IPS-18c (cell line): ENCODE measurements around the gene ITGA1.

Experiments used
- H3K4me3 ChIP-seq: 2 replicates; pipeline ENCODE4 v1.7.0; 2013; ENCODE audit warnings: low read depth, mild to moderate bottlenecking, low read length, moderate library complexity; ENCODE audit not compliant: insufficient read depth
- H3K9me3 ChIP-seq: one replicate; pipeline ENCODE4 v1.6.1; 2013; ENCODE audit warnings: mild to moderate bottlenecking, low read length, moderate library complexity; ENCODE audit not compliant: control insufficient read depth, insufficient read depth

The ITGA1 gene

GRCh38 chr5:52789851-52790250 is 2.1 kb downstream of the ITGA1 start:
- Histone ChIP-seq H3K9me3 (no peaks in the 10 kb centered on the region), H3K4me3 (no peak overlapping the region)

- no peak overlapping the region for H3K4me3 ChIP-seq
Measured at GRCh38 chr5:52791366-52791765, 3.6 kb downstream of the ITGA1 start.

DNA sequence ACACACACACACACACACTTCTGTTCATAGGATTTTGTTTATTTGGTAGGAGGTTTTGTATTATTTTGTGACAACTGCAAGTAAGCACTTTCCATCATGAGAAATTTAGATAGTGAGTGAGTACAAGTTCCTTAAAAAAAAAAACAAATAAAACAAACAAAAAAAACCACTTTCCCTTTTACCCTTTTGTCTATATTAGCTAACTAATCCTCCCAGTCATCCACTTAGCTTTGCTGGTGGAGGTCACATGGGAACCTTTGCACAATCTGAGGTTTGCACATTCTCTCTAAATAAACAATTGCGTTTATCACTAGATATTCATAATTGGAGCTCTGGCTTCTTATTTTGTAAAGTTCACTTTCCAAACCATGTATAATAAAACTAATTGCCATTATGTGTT is 6.8 kb downstream of the ITGA1 start:
- no peak overlapping the region for H3K4me3 ChIP-seq
- H3K9me3 ChIP-seq, result no peaks in the 10 kb centered on the region

More at GRCh38 chr5:52791366-52791765, 3.6 kb downstream of the ITGA1 start:
- no peaks in the 10 kb centered on the region for H3K9me3 ChIP-seq

DNA sequence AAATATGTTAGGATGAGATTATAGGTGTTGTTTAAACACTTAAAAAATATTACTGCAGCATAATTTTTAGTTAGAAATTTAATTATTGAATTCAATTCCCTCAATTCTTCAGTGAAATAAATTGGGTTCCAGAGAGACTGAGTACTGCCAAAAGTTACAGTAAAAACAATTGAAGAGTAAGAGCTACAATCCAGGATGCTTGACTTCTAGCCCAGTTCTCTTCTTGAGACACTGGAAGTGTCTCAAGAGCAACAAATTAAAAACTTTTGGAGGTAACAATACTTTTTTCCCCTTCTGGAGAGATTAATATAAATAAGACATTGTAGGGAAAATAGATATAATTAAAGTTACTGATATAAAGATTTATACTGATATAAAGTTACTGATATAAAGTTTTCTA is 8.3 kb downstream of the ITGA1 start:
- no peaks in the 10 kb centered on the region for H3K9me3 ChIP-seq
- H3K4me3 ChIP-seq, result no peak overlapping the region

DNA sequence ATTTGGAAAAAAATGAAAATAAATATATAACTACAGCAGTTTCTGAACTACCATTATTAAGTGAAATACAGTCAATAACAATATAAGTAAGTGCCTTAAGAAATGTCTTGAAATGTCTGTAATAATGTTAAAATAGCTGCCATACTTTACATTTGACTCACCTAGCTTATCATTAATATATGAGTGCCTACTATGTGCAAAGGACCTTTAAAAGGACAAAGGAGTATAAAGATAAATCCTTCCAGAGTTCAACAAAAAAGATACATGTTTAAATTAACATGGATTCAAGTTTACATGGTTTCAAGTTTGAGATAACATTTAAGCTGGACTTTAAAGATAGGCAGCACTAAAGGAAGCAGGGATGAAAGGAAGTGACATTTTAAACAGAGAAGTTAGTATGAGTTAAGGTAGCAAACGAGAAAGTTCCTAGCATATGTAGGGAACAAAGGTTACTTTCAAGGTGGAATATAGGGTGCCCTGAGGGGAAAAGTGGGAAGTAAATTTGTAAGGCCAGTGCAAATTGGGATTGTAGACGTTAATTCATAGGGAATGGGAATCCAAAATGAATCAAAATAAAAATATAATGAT is 8.9 kb downstream of the ITGA1 start:
- no peak overlapping the region for H3K4me3 ChIP-seq

GRCh38 chr5:52798938-52799337 is 11.2 kb downstream of the ITGA1 start:
- Histone ChIP-seq H3K4me3 (peak overlapping the region; percentile 85), H3K9me3 (no peaks in the 10 kb centered on the region)

More for the DNA sequence above, 8.9 kb downstream of the ITGA1 start:
- no peaks in the 10 kb centered on the region for H3K9me3 ChIP-seq

DNA sequence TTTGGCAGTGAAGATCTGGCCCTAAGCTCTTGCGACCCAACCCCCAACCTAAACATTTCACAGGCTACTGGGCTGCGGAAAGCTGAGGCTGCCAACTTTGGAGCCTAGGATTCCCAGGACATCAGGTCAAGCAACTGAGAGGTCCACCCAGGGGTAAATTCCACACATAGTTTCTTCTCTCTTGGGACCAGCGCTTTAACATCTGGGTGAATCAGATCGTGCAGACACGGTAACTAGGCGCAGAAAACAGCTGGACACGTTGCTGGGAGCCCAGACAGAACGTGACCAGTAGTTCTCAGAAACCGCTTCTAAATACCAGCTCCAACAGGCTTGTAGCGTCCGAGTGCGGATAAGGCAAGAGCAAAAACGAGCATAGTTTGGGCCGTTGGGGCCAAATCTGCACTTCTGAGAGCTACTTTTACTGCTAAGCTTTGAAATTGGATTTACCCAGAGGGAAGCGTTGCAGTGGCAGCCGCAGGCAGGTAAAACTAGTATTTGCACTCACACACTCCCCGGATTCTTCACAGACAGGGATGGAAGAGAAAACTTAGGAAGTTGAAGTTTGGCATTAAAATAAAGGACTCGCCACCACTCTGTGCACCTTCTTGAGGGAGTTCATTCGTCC is 11.8 kb downstream of the ITGA1 start:
- Histone ChIP-seq H3K4me3 (peak overlapping the region; percentile 85), H3K9me3 (no peaks in the 10 kb centered on the region)

DNA sequence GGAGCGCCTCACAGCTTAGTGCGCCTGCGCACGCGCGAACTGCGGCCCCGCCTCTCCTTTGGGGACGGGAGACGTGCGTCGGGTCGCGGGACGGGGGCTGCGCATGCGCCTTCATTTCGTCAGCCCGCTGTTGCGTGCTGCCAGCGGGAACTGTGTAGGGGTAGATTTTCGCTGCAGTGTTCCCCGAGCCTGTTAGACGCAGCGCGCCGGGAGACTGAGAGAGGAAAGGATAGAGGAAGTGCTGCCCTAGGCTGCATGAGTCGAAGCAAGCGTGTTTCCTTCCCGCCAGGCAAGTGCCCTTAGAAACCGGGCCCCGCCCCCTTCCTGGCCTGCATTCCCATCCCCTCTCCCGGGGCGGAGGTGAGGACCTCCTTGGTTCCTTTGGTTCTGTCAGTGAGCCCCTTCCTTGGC is 12.3 kb downstream of the ITGA1 start:
- Histone ChIP-seq H3K4me3 (peak overlapping the region; percentile 85), H3K9me3 (no peaks in the 10 kb centered on the region)

DNA sequence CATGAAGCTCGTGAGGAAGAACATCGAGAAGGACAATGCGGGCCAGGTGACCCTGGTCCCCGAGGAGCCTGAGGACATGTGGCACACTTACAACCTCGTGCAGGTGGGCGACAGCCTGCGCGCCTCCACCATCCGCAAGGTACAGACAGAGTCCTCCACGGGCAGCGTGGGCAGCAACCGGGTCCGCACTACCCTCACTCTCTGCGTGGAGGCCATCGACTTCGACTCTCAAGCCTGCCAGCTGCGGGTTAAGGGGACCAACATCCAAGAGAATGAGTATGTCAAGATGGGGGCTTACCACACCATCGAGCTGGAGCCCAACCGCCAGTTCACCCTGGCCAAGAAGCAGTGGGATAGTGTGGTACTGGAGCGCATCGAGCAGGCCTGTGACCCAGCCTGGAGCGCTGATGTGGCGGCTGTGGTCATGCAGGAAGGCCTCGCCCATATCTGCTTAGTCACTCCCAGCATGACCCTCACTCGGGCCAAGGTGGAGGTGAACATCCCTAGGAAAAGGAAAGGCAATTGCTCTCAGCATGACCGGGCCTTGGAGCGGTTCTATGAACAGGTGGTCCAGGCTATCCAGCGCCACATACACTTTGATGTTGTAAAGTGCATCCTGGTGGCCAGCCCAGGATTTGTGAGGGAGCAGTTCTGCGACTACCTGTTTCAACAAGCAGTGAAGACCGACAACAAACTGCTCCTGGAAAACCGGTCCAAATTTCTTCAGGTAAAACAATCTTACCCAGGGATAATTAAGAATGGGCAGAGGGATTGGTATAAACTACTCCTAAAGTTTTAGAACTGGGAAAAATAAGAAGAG is 12.9 kb downstream of the ITGA1 start:
- Histone ChIP-seq H3K9me3 (no peaks in the 10 kb centered on the region), H3K4me3 (peak overlapping the region; percentile 85)

DNA sequence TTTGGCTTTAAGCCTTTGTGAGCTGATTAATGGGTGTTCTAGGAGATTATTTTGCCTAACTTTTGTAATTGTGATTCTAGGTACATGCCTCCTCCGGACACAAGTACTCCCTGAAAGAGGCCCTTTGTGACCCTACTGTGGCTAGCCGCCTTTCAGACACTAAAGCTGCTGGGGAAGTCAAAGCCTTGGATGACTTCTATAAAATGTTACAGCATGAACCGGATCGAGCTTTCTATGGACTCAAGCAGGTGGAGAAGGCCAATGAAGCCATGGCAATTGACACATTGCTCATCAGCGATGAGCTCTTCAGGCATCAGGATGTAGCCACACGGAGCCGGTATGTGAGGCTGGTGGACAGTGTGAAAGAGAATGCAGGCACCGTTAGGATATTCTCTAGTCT is 13.6 kb downstream of the ITGA1 start:
- Histone ChIP-seq H3K9me3 (no peaks in the 10 kb centered on the region), H3K4me3 (peak overlapping the region; percentile 85)

GRCh38 chr5:52802272-52802973 is 14.7 kb downstream of the ITGA1 start:
- Histone ChIP-seq H3K9me3 (no peaks in the 10 kb centered on the region), H3K4me3 (no peak overlapping the region)

DNA sequence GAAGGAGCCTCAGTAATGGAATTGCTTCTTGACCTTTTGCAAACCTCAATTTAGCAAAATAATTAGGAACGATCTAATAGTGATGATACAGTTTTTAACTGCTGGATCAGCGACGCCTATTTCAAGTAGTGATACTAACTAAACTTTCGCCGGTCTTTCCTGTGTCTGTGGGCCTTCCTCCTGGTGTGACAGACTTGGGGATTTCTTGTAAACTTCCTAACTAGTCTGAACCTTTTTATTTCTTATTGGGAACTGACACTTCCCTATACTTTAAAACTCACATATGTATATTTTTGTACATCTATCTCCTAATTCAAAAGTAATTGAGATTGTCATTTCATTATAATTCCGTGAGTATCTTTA is 15.2 kb downstream of the ITGA1 start:
- no peaks in the 10 kb centered on the region for H3K9me3 ChIP-seq
- no peak overlapping the region for H3K4me3 ChIP-seq

- no peaks in the 10 kb centered on the region for H3K9me3 ChIP-seq
- H3K4me3 ChIP-seq, result no peak overlapping the region
Measured at GRCh38 chr5:52804387-52804791, 16.7 kb downstream of the ITGA1 start.

GRCh38 chr5:52804981-52805380 is 17.3 kb downstream of the ITGA1 start:
- Histone ChIP-seq H3K9me3 (no peaks in the 10 kb centered on the region), H3K4me3 (no peak overlapping the region)

DNA sequence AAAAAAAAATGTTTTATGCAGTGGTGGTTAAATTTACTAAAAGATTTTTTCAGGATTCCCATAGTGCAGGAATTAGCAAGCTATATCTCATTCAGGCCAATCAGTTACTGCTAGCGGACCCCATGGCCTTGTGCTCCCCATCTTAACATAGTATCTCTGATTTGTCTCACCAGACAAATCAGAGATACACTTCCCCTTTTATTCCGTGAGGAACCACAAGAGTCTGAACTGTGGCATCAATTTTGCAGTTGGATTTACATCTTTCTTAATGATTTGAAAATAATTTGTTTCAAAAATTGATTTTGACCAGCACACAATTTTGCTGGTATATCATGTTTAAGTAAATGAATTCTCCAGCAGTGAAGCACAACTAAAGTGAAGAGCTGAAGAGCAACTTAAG is 17.9 kb downstream of the ITGA1 start:
- Histone ChIP-seq H3K9me3 (no peaks in the 10 kb centered on the region), H3K4me3 (no peak overlapping the region)

DNA sequence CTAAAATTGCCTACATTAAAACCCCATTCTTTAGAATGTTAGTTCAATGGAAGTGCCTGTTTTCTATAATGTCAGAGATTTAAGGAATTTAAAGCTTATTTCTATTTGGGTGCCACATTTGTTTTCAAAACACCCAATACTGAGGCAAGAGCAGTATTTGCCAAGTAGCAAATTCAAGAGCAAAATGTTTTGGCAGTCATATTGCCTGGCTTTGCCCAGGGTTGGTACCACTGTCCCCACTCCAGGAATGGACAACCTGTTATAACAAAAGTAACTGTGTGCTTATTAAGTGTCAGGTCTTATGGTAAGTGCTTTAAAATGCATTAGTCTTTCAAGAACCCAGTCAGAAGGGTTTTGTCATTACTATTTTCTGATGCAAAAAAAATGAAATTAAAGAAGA is 19.3 kb downstream of the ITGA1 start:
- Histone ChIP-seq H3K4me3 (no peak overlapping the region), H3K9me3 (no peaks in the 10 kb centered on the region)

DNA sequence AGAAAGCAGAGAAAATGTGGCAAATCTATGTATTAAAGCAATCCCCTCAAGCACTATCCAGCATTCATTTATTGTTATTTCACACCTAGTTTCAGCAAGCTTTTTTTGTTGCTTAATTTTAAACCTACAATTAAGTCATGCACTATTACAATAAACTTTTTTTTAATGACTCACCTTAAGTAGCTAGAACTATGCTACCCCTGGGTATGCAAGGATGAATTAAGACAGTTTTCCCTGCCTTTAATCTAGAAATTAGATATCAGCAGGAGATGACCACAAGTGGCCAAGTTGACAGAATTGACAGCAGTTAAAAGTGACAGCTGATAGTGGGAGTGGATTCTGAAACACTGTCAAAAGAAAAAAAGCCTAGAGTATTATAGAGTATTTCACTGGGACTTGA is 20.0 kb downstream of the ITGA1 start:
- no peak overlapping the region for H3K4me3 ChIP-seq
- H3K9me3 ChIP-seq, result no peaks in the 10 kb centered on the region
